Liver (tissue), 9 donors: Measurements from ENCODE around the gene FOXC2. TPM values are rescaled to one million over a fixed set of nuclear protein-coding genes. Genes with fewer than 3 reads are reported as not detected.

Experiments
- DNase-seq: peaks from one replicate; pipeline ENCODE4 v3.0.0-alpha.2; 2017; ENCODE audit warnings: low spot score
- H3K27ac ChIP-seq, 2 donors: one replicate each; pipeline ENCODE4 v1.7.0; 2013; ENCODE audit warnings: inconsistent platforms in 2 of 2, low read length in 2 of 2, control low read depth in 1 of 2, low read depth in 1 of 2, mild to moderate bottlenecking in 1 of 2
- H3K27me3 ChIP-seq, 4 donors: one replicate each; pipeline versions ENCODE4 v1.6.1 to v1.7.0; 2013; ENCODE audit warnings: low read length in 3 of 4, inconsistent platforms in 1 of 4, mild to moderate bottlenecking in 1 of 4, moderate library complexity in 1 of 4; ENCODE audit not compliant: control insufficient read depth in 4 of 4, insufficient read depth in 4 of 4
- H3K36me3 ChIP-seq, 4 donors: one replicate each; pipeline versions ENCODE4 v1.6.1 to v1.7.0; 2013; ENCODE audit warnings: low read length in 3 of 4, mild to moderate bottlenecking in 3 of 4, low read depth in 1 of 4, moderate library complexity in 1 of 4; ENCODE audit not compliant: control insufficient read depth in 4 of 4, insufficient read depth in 3 of 4
- H3K4me1 ChIP-seq, 4 donors: one replicate each; pipeline versions ENCODE4 v1.6.1 to v1.7.0; 2013; ENCODE audit warnings: low read length in 3 of 4, mild to moderate bottlenecking in 3 of 4, moderate library complexity in 1 of 4; ENCODE audit not compliant: control insufficient read depth in 4 of 4, insufficient read depth in 4 of 4
- H3K4me3 ChIP-seq, 3 donors: one replicate each; pipeline versions ENCODE4 v1.6.1 to v1.7.0; 2013; ENCODE audit warnings: low read length in 3 of 3, control low read depth in 1 of 3, low read depth in 1 of 3, mild to moderate bottlenecking in 1 of 3
- H3K9ac ChIP-seq, 2 donors: one replicate each; pipeline ENCODE4 v1.7.0; 2013; ENCODE audit warnings: low read length in 2 of 2, mild to moderate bottlenecking in 2 of 2, moderate library complexity in 2 of 2, control low read depth in 1 of 2, low read depth in 1 of 2
- H3K9me3 ChIP-seq, 4 donors: one replicate each; pipeline versions ENCODE4 v1.6.1 to v1.7.0; 2013; ENCODE audit warnings: low read length in 3 of 4; ENCODE audit not compliant: control insufficient read depth in 4 of 4
- ATF3 ChIP-seq: IDR thresholded peaks from 2 replicates; pipeline ENCODE4 v1.6.1; 2016; ENCODE audit warnings: antibody characterized with exemption
- CTCF ChIP-seq: fragments of 150-350 bp; IDR thresholded peaks from 2 replicates; pipeline ENCODE4 v1.5.1; 2017; ENCODE audit warnings: improper control_type of control experiment, low read depth, low read length; ENCODE audit not compliant: missing input control
- EGR1 ChIP-seq, 2 donors: IDR thresholded peaks; 2 replicates each; pipeline ENCODE4 v1.6.1; 2016 to 2018; ENCODE audit warnings: antibody characterized with exemption in 2 of 2, low read depth in 2 of 2
- FOXA1 ChIP-seq: IDR thresholded peaks from 2 replicates; pipeline ENCODE4 v1.6.1; 2016; ENCODE audit warnings: antibody characterized with exemption
- FOXA2 ChIP-seq: IDR thresholded peaks from 2 replicates; pipeline ENCODE4 v1.6.1; 2016; ENCODE audit warnings: antibody characterized with exemption
- GABPA ChIP-seq, 2 donors: IDR thresholded peaks in 1 of 2; conservative IDR thresholded peaks in 1 of 2; 2 replicates each; pipeline ENCODE4 v1.6.1; 2016; ENCODE audit warnings: antibody characterized with exemption in 2 of 2, mild to moderate bottlenecking in 1 of 2, moderate library complexity in 1 of 2
- HNF4A ChIP-seq, 2 donors: conservative IDR thresholded peaks; 2 replicates each; pipeline ENCODE4 v1.6.1; 2016; ENCODE audit warnings: antibody characterized with exemption in 2 of 2, mild to moderate bottlenecking in 2 of 2
- HNF4G ChIP-seq: IDR thresholded peaks from 2 replicates; pipeline ENCODE4 v1.6.1; 2016; ENCODE audit warnings: antibody characterized with exemption
- JUND ChIP-seq, 2 donors: IDR thresholded peaks; 2 replicates each; pipeline ENCODE4 v1.6.1; 2016; ENCODE audit warnings: antibody characterized with exemption in 2 of 2
- NR2F2 ChIP-seq: IDR thresholded peaks from 2 replicates; pipeline ENCODE4 v1.6.1; 2016; ENCODE audit warnings: antibody characterized with exemption
- RAD21 ChIP-seq, 2 donors: IDR thresholded peaks; 2 replicates each; pipeline ENCODE4 v1.6.1; 2016; ENCODE audit warnings: antibody characterized with exemption in 2 of 2, mild to moderate bottlenecking in 2 of 2
- REST ChIP-seq: IDR thresholded peaks from 2 replicates; pipeline ENCODE4 v1.6.1; 2016; ENCODE audit warnings: antibody characterized with exemption, mild to moderate bottlenecking
- RXRA ChIP-seq, 2 donors: IDR thresholded peaks; 2 replicates each; pipeline ENCODE4 v1.6.1; 2017 to 2018; ENCODE audit warnings: antibody characterized with exemption in 2 of 2, mild to moderate bottlenecking in 1 of 2
- SP1 ChIP-seq: IDR thresholded peaks from 2 replicates; pipeline ENCODE4 v1.6.1; 2018; ENCODE audit warnings: antibody characterized with exemption, mild to moderate bottlenecking
- TAF1 ChIP-seq: conservative IDR thresholded peaks from 2 replicates; pipeline ENCODE4 v1.6.1; 2016; ENCODE audit warnings: antibody characterized with exemption, mild to moderate bottlenecking
- YY1 ChIP-seq: IDR thresholded peaks from 2 replicates; pipeline ENCODE4 v1.6.1; 2016; ENCODE audit warnings: antibody characterized with exemption, mild to moderate bottlenecking
- ZBTB33 ChIP-seq: IDR thresholded peaks from 2 replicates; pipeline ENCODE4 v1.6.1; 2016; ENCODE audit warnings: antibody characterized with exemption
- WGBS: extraction: QIAGEN DNeasy Blood & Tissue Kit; methylation state at CpG from one replicate; pipeline ENCODE4 v1.1.7; 2013; 5-methylcytosine and 5-hydroxymethylcytosine counted together
- polyA plus RNA-seq, 2 donors: library from polyadenylated mRNA; stranded (reverse) in 1 of 2; unstranded in 1 of 2; fragments of 200-250 nt in 1 of 2; fragments of >200 nt in 1 of 2; fragmentation: Nextera tagmentation in 1 of 2; extraction: Ambion mirVana in 1 of 2; gene quantifications; one replicate each; pipeline versions ENCODE4 v1.2.1 to v1.2.3, GENCODE V29; 2013 to 2015
- total RNA-seq, 2 donors: library from RNA; depleted of rRNA; stranded (reverse); fragments of >200 nt; gene quantifications; one replicate each; pipeline ENCODE4 v1.2.3, GENCODE V29; 2014
- donor health status: healthy.
- donor health status: healthy.
- donor health status: healthy.
- donor health status: healthy.
- donor health status: healthy.

The FOXC2 gene
- total and polyA plus RNA-seq, 4 donors, result 0.03 to 0.09 (median 0.08) TPM; not detected in 1

GRCh38 chr16:86534779-86535615 is 31.6 kb upstream of the FOXC2 start:
- H3K4me1 ChIP-seq, result no peaks in the 10 kb centered on the region
- H3K9ac ChIP-seq, result no peak overlapping the region
- H3K27me3 ChIP-seq, result no peaks in the 10 kb centered on the region
- 89% methylated on average over 18 of the region's 18 CpGs for WGBS
- peaks cover 7 to 37% (median 24%) of the 10 kb centered on the region in 4 donors for H3K36me3 ChIP-seq
- H3K4me3 ChIP-seq, result no peak overlapping the region
- no peak overlapping the region for H3K27ac ChIP-seq
- DNase-seq, result no peak
- H3K9me3 ChIP-seq, result no peaks in the 10 kb centered on the region
- TF ChIP-seq HNF4A (conservative IDR thresholded peaks at IDR 0.05), result no peak
- TF ChIP-seq SP1, result no peak
- no peak for TF ChIP-seq JUND (IDR thresholded peaks at IDR 0.05)
- no peak for TF ChIP-seq YY1
- TF ChIP-seq NR2F2, result no peak
- TF ChIP-seq CTCF, result no peak
- TF ChIP-seq RXRA (IDR thresholded peaks at IDR 0.05), result no peak
- no peak for TF ChIP-seq REST
- no peak for TF ChIP-seq ZBTB33
- no peak for TF ChIP-seq ATF3
- TF ChIP-seq RAD21 (IDR thresholded peaks at IDR 0.05), result no peak
- no peak for TF ChIP-seq GABPA (IDR thresholded peaks at IDR 0.05 in 1 of 2, conservative IDR thresholded peaks at IDR 0.05 in 1 of 2)
- TF ChIP-seq TAF1, result no peak
- no peak for TF ChIP-seq EGR1 (IDR thresholded peaks at IDR 0.05; ENCODE audit: low read depth in 2 of 2)
- no peak for TF ChIP-seq FOXA1
- no peak for TF ChIP-seq FOXA2
- TF ChIP-seq HNF4G, result no peak
